SW 1271 (cell line): ENCODE data around the gene LPAR3.

Experiments
- DNase-seq, 2 experiments: peaks; one replicate each; lab custom pipeline; 2025; lab: John Stamatoyannopoulos, UW

Gene LPAR3

DNA sequence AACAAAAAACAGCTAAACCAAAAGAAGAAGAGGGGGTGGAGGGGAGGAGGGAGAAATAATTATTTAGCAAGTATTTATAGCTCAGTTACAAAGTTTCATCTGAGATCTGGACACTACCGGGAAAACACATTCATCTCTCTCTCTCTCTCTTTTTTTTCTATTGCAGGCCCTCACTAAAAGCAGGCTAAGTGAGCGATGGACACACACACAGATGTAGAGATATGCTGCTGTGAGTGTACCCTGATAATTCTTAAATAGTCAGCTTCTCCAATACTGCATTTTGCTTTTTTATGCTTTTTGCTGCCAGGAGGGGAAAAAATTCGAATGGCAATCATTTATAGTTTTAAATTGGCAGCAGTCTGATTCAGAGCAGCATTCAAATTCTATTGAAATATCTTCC is 65.0 kb downstream of the LPAR3 start:
- DNase-seq: no peak

DNA sequence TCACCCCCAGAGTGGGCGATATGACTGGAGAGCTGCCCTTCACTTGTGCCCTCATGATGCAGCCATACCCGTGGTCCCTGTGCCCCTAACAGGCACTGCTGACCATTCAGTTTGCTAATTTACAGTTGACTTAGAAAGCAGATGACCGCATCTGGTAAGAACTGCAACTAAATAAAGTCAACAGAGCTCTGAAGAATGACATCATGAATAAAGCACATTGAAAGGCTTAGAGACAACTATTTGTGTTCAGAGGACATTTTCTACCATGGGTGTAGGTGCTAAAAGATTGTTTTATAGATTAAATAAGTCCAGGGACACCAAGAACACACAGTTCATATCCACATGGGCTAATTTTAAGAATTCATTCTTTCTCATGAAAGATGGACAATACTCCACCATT is 65.5 kb downstream of the LPAR3 start:
- DNase-seq: no peak

DNA sequence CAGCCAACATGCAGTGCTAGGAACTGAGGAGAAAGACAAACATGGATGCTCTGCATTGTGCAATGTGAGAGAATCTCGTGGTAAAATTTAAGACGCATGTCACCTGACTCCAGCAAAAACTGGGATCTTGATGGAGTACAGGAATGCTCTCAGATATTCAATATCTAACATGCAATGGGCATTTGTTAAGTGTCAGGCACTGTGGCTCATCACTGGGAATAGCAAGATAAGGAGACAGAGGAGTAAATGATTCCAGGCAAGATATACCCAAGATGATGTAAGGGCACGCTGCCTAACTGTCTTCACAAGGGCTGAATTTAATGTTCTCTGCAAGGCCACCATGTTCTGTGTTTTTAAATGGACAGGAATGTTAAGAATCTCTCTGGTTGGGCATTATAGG is 67.8 kb downstream of the LPAR3 start:
- DNase-seq: no peak

DNA sequence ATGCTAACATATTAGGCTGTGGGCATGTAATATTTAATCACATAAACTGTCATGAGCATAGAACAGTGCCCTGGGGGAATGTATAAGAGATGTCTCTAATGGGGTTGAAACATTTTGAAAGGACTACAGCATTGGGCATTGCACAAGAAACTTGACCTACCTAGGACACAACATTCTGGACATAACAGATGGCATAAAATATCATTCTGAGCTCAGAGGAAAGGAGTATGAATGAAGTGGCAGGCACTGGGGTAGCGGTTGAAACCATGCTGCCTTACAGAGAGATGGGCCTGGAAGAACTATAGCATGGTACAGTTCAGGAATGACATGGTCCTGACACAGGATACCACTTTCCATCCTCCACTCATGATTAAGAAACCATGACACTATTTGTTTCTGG is 69.0 kb downstream of the LPAR3 start:
- no peak for DNase-seq

DNA sequence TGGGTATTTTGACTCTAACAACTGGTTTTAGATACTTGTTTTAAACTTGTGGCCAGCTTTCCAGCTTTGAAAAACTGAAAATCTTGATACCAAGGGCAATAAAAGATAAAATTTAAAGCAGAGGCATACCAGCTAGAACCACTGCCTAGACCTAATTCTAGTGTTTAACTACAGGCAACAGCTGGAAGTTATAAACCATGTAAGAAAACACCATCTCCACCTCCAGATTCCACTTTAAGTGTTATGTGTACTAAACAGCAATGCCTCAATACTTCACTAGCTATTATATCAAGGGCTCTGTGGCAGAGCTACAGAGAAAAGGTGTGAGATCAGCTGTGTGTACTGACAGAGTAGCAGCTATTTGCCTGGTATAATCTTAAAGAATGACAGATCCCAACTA is 69.5 kb downstream of the LPAR3 start:
- DNase-seq: no peak

GRCh38 chr1:84810343-84810742 is 82.7 kb downstream of the LPAR3 start:
- no peak for DNase-seq

DNA sequence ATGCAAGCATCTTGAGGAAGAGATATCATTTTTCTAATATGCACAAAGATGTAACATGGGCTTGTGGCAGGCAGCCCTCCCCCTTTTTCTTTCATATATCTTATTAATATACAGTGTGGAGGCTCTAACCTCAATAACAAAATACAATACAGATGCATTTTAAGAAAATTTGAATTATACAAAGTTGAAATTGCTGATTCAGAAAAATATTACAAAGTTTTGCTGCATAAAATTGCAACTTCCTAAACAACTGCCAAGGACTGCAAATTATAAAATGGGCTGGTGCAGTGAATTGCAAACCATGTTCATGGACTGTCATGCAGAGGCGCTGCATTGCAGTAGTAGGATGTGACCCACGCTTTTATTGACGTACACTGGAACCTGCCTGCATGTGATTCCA is 84.0 kb downstream of the LPAR3 start:
- DNase-seq: no peak

DNA sequence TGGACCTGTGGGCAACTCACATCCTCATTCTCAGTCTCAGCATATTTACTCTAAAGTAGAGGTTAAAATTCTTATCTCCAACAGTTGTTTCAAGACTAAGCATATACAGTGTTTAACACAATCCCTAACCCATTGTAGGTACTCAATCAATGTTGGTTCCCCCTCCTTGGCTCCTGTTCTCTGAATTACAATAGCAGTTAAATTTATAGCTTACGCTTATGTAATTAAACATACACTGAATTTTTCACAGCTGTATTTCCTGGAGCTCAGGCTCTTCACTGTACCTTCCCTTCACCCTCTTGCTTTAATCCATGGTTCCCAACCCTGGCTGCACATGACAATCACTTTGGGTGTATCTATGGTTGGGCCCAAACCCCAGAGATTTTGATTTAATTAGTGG is 89.4 kb downstream of the LPAR3 start:
- DNase-seq: no peak

DNA sequence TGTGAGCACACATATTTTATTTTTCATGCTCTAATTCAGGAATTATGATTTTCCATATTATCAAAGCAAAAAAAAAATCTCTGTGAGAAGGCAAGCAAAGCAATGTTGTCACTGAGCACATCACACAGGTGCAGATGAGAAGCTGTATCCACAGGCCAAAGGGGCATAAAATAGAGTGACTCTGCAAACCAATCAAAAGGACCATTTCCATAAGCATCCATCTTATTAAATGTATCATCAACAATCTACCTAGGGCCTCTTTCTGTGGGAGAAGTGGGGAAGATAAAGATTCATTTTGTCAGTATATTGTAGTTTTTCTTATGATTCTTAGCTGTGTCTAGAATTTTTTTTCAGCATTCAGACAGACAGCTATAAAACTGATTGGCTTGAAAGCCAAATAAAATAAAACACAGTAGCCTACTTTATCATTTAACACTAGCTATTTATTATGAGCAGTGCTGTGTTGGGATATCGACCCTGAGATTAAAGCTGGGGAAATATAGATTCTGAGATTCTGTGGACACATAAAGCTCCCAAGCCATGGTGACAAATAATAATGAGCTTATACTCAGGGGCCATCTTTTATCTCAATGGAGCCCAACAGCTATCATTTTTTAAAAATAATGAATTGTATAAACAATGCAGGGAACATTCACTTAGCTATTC is 90.3 kb downstream of the LPAR3 start:
- no peak for DNase-seq

DNA sequence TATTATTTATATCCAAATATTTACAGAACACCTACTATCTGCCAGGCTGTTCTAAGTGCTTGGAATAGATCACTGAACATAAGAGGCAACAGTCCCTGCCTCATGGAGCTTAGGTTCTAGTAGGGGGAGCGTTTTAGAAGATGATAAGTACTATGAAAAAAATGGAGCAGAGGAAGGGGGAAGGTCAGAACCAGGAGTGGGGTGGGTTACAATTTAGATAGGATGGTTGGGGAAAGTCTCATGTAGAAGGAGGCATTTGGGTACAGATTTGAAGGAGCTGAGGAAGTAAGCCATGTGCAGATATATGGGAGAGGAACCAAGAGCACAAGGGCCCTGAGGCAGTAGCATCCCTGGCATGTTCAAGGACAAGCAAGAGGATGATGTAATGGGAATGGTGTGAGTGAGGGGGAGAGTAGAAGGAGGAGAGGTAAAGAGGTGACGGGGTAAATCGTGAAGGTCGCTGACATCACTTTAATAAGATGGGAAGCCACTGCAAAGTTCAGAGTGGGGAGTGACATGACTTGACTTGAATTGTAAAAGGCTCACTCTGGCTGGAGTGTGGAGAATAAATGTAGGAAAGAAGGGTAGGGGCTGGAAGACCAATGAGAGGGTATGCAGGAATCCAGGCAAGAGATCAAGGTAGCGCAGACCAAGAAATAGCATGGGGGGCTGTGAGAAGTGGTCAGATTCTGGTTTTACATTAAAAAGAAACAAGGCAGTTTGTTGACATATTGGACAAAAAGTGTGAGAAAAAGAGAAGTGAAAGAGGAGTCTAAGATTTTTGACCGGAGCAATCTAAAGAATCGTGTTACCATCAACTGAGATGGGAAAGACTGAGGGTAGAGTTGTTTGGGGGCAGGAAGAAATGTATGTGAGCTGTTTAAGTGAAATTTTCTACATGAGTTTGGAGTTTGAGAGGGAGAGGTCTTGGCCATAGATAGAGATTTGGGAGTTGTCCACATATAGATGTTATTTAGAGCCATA is 92.6 kb downstream of the LPAR3 start:
- DNase-seq: no peak

- DNase-seq: no peak
These were observed 95.4 kb downstream of the LPAR3 start for GRCh38 chr1:84797603-84798002.

- no peak for DNase-seq
These were observed 96.9 kb downstream of the LPAR3 start for GRCh38 chr1:84795966-84796600.

- no peak for DNase-seq
These were observed 97.8 kb downstream of the LPAR3 start for GRCh38 chr1:84795213-84795612.

- DNase-seq: no peak
These were observed 100.6 kb downstream of the LPAR3 start for GRCh38 chr1:84792421-84792820.

GRCh38 chr1:84789014-84789413 is 104.0 kb downstream of the LPAR3 start:
- DNase-seq: no peak

DNA sequence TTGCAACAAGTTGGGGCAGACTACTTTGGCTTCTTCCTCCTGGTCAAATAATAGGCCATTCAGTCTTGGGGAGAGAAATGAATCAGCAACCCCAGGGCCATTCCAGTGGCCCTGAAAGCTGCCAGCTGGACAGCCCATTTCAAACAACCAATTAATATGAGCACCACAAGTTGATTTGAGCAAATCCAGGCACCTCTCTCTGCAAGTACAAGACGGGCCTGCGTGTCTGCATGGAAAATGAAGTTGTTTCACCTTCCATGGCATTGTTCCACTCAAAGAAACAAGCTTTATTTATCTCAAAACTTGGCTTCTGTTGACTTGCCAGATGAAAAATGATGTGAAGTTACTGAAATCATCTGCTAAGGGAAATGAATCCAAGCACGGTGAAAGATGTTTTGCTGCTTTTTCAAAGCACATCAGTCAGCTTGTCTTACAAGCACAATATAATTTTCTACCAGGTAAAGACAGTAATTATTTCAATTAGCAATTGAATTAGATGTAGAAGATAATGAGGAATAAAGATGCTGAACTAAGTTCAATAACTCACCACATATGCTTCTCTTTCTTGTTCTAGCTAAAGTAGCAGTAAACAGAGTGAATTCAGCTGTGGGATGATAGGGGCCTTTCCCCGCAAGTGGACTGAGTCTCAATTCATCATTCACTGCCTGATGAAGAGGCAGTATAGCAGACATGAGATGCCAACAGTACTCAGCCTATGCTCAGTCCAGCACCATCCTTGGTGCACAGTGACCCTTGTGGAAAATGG is 107.6 kb downstream of the LPAR3 start:
- DNase-seq: no peak

- no peak for DNase-seq
These were observed 110.1 kb downstream of the LPAR3 start for GRCh38 chr1:84782881-84783280.

- DNase-seq: no peak
These were observed 110.8 kb downstream of the LPAR3 start for GRCh38 chr1:84781946-84782771.

- DNase-seq: no peak
These were observed 112.8 kb downstream of the LPAR3 start for GRCh38 chr1:84780000-84780716.

DNA sequence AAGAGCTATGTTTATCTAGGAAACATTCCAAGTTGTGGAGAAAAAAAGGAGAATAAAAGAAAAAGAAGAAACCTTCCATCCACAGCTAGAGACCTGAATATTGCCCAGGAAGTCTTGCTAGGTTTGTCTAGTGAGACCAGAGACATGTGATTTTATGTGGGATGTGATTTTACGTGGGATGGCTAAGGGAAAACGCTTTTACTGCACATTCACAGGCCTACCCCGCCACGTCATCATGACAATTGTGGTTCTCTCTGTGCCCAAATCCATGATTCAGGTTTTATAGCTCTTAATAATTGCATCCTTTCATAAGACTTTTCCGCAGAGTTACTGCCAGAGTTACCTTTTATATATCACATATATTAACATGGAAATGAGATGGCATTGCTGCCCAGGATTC is 116.4 kb downstream of the LPAR3 start:
- DNase-seq: no peak

GRCh38 chr1:84775535-84775920 is 117.5 kb downstream of the LPAR3 start:
- no peak for DNase-seq
